Smooth muscle cell (in vitro differentiated cells): ENCODE results near the gene IL12B. TPM values are rescaled to one million over a fixed set of nuclear protein-coding genes. Genes with fewer than 3 reads are reported as not detected.

Experiments used
- DNase-seq: peaks from one replicate; lab custom pipeline; 2025; ENCODE audit not compliant: unreplicated experiment; lab: John Stamatoyannopoulos, UW
- H2AFZ ChIP-seq: fragments of 200-600 bp; sonication (generic); 2 replicates; pipeline ENCODE4 v1.6.0; 2016; ENCODE audit warnings: antibody characterized with exemption, low read depth, mild to moderate bottlenecking
- H3F3A ChIP-seq: fragments of 200-600 bp; sonication (generic); 2 replicates; pipeline ENCODE4 v1.6.0; 2017; ENCODE audit warnings: antibody characterized with exemption, low read depth
- H3K27ac ChIP-seq: fragments of 200-600 bp; sonication (generic); 2 replicates; pipeline ENCODE4 v1.5.1; 2016; ENCODE audit warnings: low read depth, mild to moderate bottlenecking
- H3K27me3 ChIP-seq: fragments of 200-600 bp; sonication (generic); 2 replicates; pipeline ENCODE4 v1.6.1; 2016; ENCODE audit warnings: low read depth, mild to moderate bottlenecking
- H3K36me3 ChIP-seq: fragments of 200-600 bp; sonication (generic); 2 replicates; pipeline ENCODE4 v1.5.1; 2016; ENCODE audit warnings: low read depth
- H3K4me1 ChIP-seq: fragments of 200-600 bp; sonication (generic); 2 replicates; pipeline ENCODE4 v1.5.1; 2016; ENCODE audit warnings: low read depth
- H3K4me2 ChIP-seq: fragments of 200-600 bp; sonication (generic); 2 replicates; pipeline ENCODE4 v1.6.0; 2016; ENCODE audit warnings: mild to moderate bottlenecking
- H3K4me3 ChIP-seq: fragments of 200-600 bp; sonication (generic); 2 replicates; pipeline ENCODE4 v1.5.1; 2016; ENCODE audit warnings: mild to moderate bottlenecking
- H3K79me2 ChIP-seq: fragments of 200-600 bp; sonication (generic); 2 replicates; pipeline ENCODE4 v1.6.0; 2016; ENCODE audit warnings: low read depth, mild to moderate bottlenecking
- H3K9ac ChIP-seq: fragments of 200-600 bp; sonication (generic); 2 replicates; pipeline ENCODE4 v1.6.0; 2016; ENCODE audit warnings: low read depth
- H3K9me3 ChIP-seq: fragments of 200-600 bp; sonication (generic); replicated peaks from 2 replicates; pipeline ENCODE4 v1.5.1; 2016; ENCODE audit warnings: low read depth
- H4K20me1 ChIP-seq: fragments of 200-600 bp; sonication (generic); 2 replicates; pipeline ENCODE4 v1.6.0; 2016; ENCODE audit warnings: low read depth
- WGBS: methylation state at CpG from one replicate; pipeline ENCODE4 v1.1.7; 2016; ENCODE audit warnings: low lambda C conversion rate; 5-methylcytosine and 5-hydroxymethylcytosine counted together
- polyA plus RNA-seq: library from polyadenylated mRNA; unstranded; fragments of >200 nt; fragmentation: Nextera tagmentation; extraction: Ambion mirVana; gene quantifications from 2 replicates; pipeline ENCODE4 v1.2.1, GENCODE V29; 2016
- total RNA-seq: library from RNA; depleted of rRNA; stranded (reverse); fragments of >200 nt; gene quantifications from 2 replicates; pipeline ENCODE4 v1.2.3, GENCODE V29; 2014
- TF ChIP-seq, protein P1 (sequence below): fragments of 200-600 bp; sonication (generic); IDR thresholded peaks from 2 replicates; pipeline ENCODE4 v1.5.1; 2017; ENCODE audit warnings: borderline replicate concordance, mild to moderate bottlenecking, antibody characterized with exemption; ENCODE audit not compliant: insufficient read depth, poor library complexity, severe bottlenecking

IL12B gene
- total and polyA plus RNA-seq, 2 experiments from 2014 or later: not detected

GRCh38 chr5:159341906-159342310 lies 11.6 kb upstream of the IL12B start:
- Histone ChIP-seq H3K27me3 (peaks cover 4% of the 10 kb centered on the region), H4K20me1 (no peaks in the 10 kb centered on the region), H2AFZ (no peak overlapping the region), H3F3A (no peaks in the 10 kb centered on the region), H3K4me1 (no peaks in the 10 kb centered on the region), H3K4me3 (no peak overlapping the region), H3K36me3 (no peaks in the 10 kb centered on the region), H3K27ac (no peak overlapping the region), H3K4me2 (no peak overlapping the region), H3K9me3 (no peaks in the 10 kb centered on the region), H3K9ac (no peak overlapping the region), H3K79me2 (no peaks in the 10 kb centered on the region)
- no peak for DNase-seq
- WGBS: 11% methylated on average over 4 of the region's 4 CpGs
- TF ChIP-seq, protein P1, sequence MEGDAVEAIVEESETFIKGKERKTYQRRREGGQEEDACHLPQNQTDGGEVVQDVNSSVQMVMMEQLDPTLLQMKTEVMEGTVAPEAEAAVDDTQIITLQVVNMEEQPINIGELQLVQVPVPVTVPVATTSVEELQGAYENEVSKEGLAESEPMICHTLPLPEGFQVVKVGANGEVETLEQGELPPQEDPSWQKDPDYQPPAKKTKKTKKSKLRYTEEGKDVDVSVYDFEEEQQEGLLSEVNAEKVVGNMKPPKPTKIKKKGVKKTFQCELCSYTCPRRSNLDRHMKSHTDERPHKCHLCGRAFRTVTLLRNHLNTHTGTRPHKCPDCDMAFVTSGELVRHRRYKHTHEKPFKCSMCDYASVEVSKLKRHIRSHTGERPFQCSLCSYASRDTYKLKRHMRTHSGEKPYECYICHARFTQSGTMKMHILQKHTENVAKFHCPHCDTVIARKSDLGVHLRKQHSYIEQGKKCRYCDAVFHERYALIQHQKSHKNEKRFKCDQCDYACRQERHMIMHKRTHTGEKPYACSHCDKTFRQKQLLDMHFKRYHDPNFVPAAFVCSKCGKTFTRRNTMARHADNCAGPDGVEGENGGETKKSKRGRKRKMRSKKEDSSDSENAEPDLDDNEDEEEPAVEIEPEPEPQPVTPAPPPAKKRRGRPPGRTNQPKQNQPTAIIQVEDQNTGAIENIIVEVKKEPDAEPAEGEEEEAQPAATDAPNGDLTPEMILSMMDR: no peak

DNA sequence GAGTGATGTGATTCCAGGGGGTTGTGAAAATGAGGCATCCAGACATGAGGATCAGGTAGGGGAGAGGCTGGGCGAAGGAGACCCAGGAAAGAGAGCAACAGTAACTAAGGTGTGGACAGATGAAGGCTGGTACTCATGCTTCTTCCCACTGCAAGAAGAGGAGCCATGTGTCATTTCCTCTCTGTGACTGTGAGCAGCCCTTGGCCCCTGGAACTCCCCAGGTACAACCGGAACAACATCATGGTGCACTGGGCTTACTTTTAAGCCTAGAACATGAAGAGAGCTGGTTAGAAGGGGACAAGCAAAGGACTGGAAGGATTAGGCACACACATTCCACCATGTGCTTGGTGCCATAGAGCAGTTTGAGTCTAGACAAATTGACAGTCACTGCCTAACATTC lies 10.9 kb upstream of the IL12B start:
- Histone ChIP-seq H3K4me1 (no peaks in the 10 kb centered on the region), H3K9ac (no peak overlapping the region), H3K36me3 (no peaks in the 10 kb centered on the region), H3K9me3 (no peaks in the 10 kb centered on the region), H3K79me2 (no peaks in the 10 kb centered on the region), H3K4me2 (no peak overlapping the region), H2AFZ (no peak overlapping the region), H4K20me1 (no peaks in the 10 kb centered on the region), H3F3A (peaks cover 5% of the 10 kb centered on the region), H3K27me3 (peaks cover 4% of the 10 kb centered on the region), H3K27ac (no peak overlapping the region), H3K4me3 (no peak overlapping the region)
- TF ChIP-seq, protein P1: no peak
- DNase-seq: no peak
- 96% methylated on average over 2 of the region's 2 CpGs for WGBS

DNA sequence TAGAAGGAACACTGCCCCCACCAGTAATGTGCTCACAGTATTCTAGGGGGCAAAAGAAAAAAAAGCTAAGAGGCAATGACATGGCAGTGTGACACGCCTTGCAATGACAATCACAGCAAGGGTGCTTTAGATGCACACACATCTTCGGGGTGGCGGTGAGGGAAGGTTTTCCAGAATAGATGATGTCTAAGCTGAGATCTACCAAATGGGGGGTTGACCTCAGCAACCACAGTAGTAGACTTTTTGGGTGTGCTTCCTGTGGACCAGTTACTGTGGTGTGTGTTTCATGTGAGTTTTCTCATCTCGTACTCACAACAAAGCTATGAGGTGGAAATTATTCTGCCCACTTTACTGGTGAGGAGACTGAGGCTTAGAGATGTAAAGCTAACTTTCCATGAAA lies 10.2 kb upstream of the IL12B start:
- no peaks in the 10 kb centered on the region for H3K27me3 ChIP-seq
- no peak overlapping the region for H3K9ac ChIP-seq
- no peak overlapping the region for H3K27ac ChIP-seq
- no peak overlapping the region for H3K4me3 ChIP-seq
- 96% methylated on average over 4 of the region's 4 CpGs for WGBS
- H3K4me1 ChIP-seq: no peaks in the 10 kb centered on the region
- no peak overlapping the region for H3K4me2 ChIP-seq
- no peak for DNase-seq
- no peaks in the 10 kb centered on the region for H3K79me2 ChIP-seq
- H3F3A ChIP-seq: peaks cover 8% of the 10 kb centered on the region
- no peaks in the 10 kb centered on the region for H3K9me3 ChIP-seq
- H2AFZ ChIP-seq: no peak overlapping the region
- H3K36me3 ChIP-seq: no peaks in the 10 kb centered on the region
- TF ChIP-seq, protein P1: no peak
- no peaks in the 10 kb centered on the region for H4K20me1 ChIP-seq

DNA sequence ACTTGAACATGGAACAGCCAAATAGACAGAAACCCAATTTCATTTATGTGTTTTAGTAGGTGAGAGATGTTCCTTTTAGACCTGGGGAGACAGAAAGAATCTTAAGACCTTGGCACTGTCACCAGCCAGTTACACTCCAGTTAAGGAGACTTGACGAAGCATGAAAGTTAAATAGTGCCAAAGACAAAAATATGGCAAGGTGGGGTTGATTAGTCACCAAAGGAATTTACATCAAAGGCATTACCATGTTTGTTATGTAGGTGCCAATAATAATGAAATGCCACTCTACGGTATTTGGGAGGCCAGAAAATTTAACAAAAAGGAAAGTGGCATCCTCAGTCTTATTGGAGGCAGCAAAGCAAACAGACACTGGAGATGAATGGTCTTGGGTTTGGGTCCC lies 9.2 kb upstream of the IL12B start:
- 85% methylated on average over 2 of the region's 2 CpGs for WGBS
- Histone ChIP-seq H3K4me1 (no peaks in the 10 kb centered on the region), H3K4me2 (no peak overlapping the region), H3K36me3 (no peaks in the 10 kb centered on the region), H4K20me1 (no peaks in the 10 kb centered on the region), H3K27ac (no peak overlapping the region), H3F3A (peaks cover 8% of the 10 kb centered on the region), H3K9me3 (no peaks in the 10 kb centered on the region), H3K27me3 (no peaks in the 10 kb centered on the region), H2AFZ (no peak overlapping the region), H3K9ac (no peak overlapping the region), H3K4me3 (no peak overlapping the region), H3K79me2 (no peaks in the 10 kb centered on the region)
- no peak for DNase-seq
- TF ChIP-seq, protein P1: no peak
